ENCODE measurements around the gene CDH4. TPM values are rescaled to one million over a fixed set of nuclear protein-coding genes. Genes with fewer than 3 reads are reported as not detected.

The CDH4 gene
- total and polyA plus RNA-seq, 2 donors (not counting 3 experiments of a cell fraction or from before 2014, with no cell fraction given): 0.17 to 0.51 TPM

- H3K79me2 ChIP-seq (ENCODE audit: control insufficient read depth, insufficient read depth, low read length): no peaks in the 10 kb centered on the region
- H3K9me1 ChIP-seq (replicated peaks; ENCODE audit: control insufficient read depth, extremely low read depth, insufficient read depth, low read length): no peaks in the 10 kb centered on the region
- intact Hi-C loops (cut with micrococcal nuclease) (no loop called here), dilution Hi-C loops (cut with MboI; ENCODE audit: extremely low pct_ligation_motif_present, low sequenced_read_pairs) (no loop called here)
- FAIRE-seq: no peak
- ChIA-PET POLR2A (no interaction called here), CTCF (no interaction called here)
- H3K4me1 ChIP-seq (ENCODE audit: control insufficient read depth, extremely low read depth, insufficient read depth, low read length): no peaks in the 10 kb centered on the region
- TF ChIP-seq GATA2 (IDR thresholded peaks at IDR 0.05; ENCODE audit: insufficient read depth, insufficient read length, low read depth, low read length): no peak
- TF ChIP-seq, protein P1, sequence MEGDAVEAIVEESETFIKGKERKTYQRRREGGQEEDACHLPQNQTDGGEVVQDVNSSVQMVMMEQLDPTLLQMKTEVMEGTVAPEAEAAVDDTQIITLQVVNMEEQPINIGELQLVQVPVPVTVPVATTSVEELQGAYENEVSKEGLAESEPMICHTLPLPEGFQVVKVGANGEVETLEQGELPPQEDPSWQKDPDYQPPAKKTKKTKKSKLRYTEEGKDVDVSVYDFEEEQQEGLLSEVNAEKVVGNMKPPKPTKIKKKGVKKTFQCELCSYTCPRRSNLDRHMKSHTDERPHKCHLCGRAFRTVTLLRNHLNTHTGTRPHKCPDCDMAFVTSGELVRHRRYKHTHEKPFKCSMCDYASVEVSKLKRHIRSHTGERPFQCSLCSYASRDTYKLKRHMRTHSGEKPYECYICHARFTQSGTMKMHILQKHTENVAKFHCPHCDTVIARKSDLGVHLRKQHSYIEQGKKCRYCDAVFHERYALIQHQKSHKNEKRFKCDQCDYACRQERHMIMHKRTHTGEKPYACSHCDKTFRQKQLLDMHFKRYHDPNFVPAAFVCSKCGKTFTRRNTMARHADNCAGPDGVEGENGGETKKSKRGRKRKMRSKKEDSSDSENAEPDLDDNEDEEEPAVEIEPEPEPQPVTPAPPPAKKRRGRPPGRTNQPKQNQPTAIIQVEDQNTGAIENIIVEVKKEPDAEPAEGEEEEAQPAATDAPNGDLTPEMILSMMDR (IDR thresholded peaks at IDR 0.05; ENCODE audit: extremely low read depth in 1 of 2, insufficient read depth in 1 of 2, low read depth in 1 of 2, low read length in 2 of 2): no peak
- no peak for TF ChIP-seq POLR2AphosphoS5 (IDR thresholded peaks at IDR 0.05; ENCODE audit: insufficient read depth, low read depth, low read length)
- TF ChIP-seq, protein P2, sequence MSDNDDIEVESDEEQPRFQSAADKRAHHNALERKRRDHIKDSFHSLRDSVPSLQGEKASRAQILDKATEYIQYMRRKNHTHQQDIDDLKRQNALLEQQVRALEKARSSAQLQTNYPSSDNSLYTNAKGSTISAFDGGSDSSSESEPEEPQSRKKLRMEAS (IDR thresholded peaks at IDR 0.05; ENCODE audit: insufficient read depth, insufficient read length): no peak
- no peak for TF ChIP-seq EZH2 (IDR thresholded peaks at IDR 0.05; ENCODE audit: borderline replicate concordance, low read depth, low read length, severe bottlenecking)
- no peak for TF ChIP-seq FOS (IDR thresholded peaks at IDR 0.05; ENCODE audit: borderline replicate concordance, insufficient read depth, low read length)
- TF ChIP-seq MYC (IDR thresholded peaks at IDR 0.05; ENCODE audit: low read depth, low read length): no peak
- TF ChIP-seq JUN (IDR thresholded peaks at IDR 0.05; ENCODE audit: borderline replicate concordance, insufficient read depth, insufficient read length, low read depth): no peak
- no peak for TF ChIP-seq POLR2A (IDR thresholded peaks at IDR 0.05; ENCODE audit: low read depth, low read length)
- no peaks in the 10 kb centered on the region for H3K9me3 ChIP-seq (replicated peaks; ENCODE audit: control insufficient read depth, insufficient read depth, low read length)
- DNase-seq (ENCODE audit: low read depth, low spot score): no peak
- no peaks in the 10 kb centered on the region for H3K27me3 ChIP-seq (ENCODE audit: control insufficient read depth in 2 of 2, insufficient read depth in 2 of 2, low read length in 2 of 2)
- H2AFZ ChIP-seq (ENCODE audit: low read depth, low read length): no peak overlapping the region
- no peak overlapping the region for H3K27ac ChIP-seq (ENCODE audit: insufficient read depth, low read depth, low read length)
- no peak overlapping the region for H3K9ac ChIP-seq (replicated peaks; ENCODE audit: extremely low read depth, insufficient read depth, low read length)
- no peaks in the 10 kb centered on the region for H4K20me1 ChIP-seq (replicated peaks; ENCODE audit: control insufficient read depth, extremely low read depth, insufficient read depth, low read length)
- no TSS peak for BruUV-seq (replicated peaks)
- no peak overlapping the region for H3K4me3 ChIP-seq (replicated peaks in 1 of 3; ENCODE audit: insufficient read depth in 1 of 3, low read depth in 1 of 3, low read length in 3 of 3)
- H3K4me2 ChIP-seq (ENCODE audit: insufficient read depth, low read length): no peak overlapping the region
- peaks cover 0 to 21% of the 10 kb centered on the region in 2 experiments for H3K36me3 ChIP-seq (ENCODE audit: control insufficient read depth in 2 of 2, extremely low read depth in 1 of 2, insufficient read depth in 2 of 2, low read length in 2 of 2)
These were observed 736.6 kb downstream of the CDH4 start for GRCh38 chr20:61988665-61989064.

Data from endothelial cell of umbilical vein (primary cell).